Fibroblast of mammary gland (primary cell): ENCODE measurements around the gene MNAT1.

Source experiments
- DNase-seq: peaks from one replicate; pipeline ENCODE4 v3.0.0-alpha.2; 2010; ENCODE audit warnings: low read depth
- H3K4me3 ChIP-seq: 2 replicates; pipeline ENCODE4 v1.5.1; 2011; ENCODE audit warnings: low read depth, mild to moderate bottlenecking, low read length, moderate library complexity; ENCODE audit not compliant: control insufficient read depth
- CTCF ChIP-seq: conservative IDR thresholded peaks from 2 replicates; pipeline ENCODE4 v1.5.1; 2011; ENCODE audit warnings: low read depth, low read length, inconsistent platforms; ENCODE audit not compliant: control insufficient read depth, insufficient read depth

Gene MNAT1

GRCh38 chr14:60707858-60708257 lies 26.7 kb upstream of the MNAT1 start:
- TF ChIP-seq CTCF: no peak
- DNase-seq: no peak
- no peak overlapping the region for H3K4me3 ChIP-seq

- TF ChIP-seq CTCF: no peak
- no peak for DNase-seq
- H3K4me3 ChIP-seq: no peak overlapping the region
Measured at GRCh38 chr14:60710494-60710893, 24.1 kb upstream of the MNAT1 start.

- no peak for TF ChIP-seq CTCF
- no peak overlapping the region for H3K4me3 ChIP-seq
- DNase-seq: peak; percentile 8
Measured at GRCh38 chr14:60713513-60713912, 21.0 kb upstream of the MNAT1 start.

GRCh38 chr14:60720391-60720790 lies 14.2 kb upstream of the MNAT1 start:
- H3K4me3 ChIP-seq: no peak overlapping the region
- TF ChIP-seq CTCF: no peak
- no peak for DNase-seq

- H3K4me3 ChIP-seq: peak overlapping the region; percentile 70
Measured at GRCh38 chr14:60720962-60721325, 13.6 kb upstream of the MNAT1 start.

DNA sequence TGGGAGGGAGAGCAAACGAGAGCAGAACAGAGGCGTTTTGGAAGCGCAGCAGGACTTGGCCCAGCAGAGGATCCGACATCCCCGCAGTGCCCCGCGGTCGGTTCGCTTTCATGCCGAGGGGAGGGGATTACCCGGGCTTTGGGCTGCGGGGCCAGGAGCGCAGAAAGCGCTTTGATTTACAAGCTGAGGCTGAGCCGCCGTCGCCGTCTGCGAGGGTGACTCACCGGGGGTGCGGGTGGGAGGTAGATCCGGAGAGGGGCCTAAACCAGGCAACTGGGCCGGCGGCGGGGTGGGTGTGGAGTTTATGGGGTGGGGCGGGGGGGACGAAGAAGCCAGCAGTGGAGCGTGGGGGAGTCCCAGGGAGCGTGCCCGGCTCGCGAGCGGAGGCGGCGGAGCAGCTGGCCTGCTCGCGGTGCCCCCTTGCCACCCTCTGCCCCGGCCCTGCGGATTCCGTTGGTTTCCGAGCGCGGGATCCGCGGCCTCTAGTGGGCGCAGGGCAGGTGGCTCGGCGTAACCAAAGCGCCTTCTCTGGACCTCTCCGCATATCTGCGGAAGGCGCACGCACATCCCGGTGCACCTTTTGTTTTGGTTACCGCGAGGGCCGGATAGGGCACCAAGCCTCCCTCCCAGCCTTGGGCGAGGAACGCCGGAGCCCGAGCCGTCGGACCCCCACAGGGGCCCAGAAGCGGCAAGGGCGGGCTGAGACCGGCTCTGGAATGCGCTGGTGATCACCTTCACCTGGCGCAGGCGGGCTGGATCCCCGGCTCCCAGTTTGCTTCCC lies 13.0 kb upstream of the MNAT1 start:
- peak; percentile 68 for DNase-seq
- peak overlapping the region; percentile 70 for H3K4me3 ChIP-seq
- TF ChIP-seq CTCF: no peak

More at GRCh38 chr14:60720962-60721325, 13.6 kb upstream of the MNAT1 start:
- DNase-seq: no peak
- TF ChIP-seq CTCF: no peak

DNA sequence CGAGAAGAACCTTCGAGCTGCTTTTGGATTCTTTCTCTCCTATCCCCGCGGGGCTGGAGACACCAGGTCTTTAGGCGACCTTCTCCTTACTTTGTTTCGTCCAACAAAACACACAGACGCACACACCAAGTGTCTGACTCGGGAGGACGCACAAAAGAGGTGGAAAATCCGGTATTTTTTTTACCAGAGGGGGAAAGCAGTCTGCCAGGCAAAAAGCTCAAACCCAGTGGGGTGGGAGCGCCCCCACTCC lies 12.5 kb upstream of the MNAT1 start:
- H3K4me3 ChIP-seq: peak overlapping the region; percentile 70
- DNase-seq: no peak
- TF ChIP-seq CTCF: no peak
